HCT116 (cell line): ENCODE data around the gene ABCB8. TPM values are rescaled to one million over a fixed set of nuclear protein-coding genes. Genes with fewer than 3 reads are reported as not detected.
"Not testable (repeated sequence)": the region's sequence is repeated elsewhere in the genome, so short reads cannot be mapped to it uniquely, and the experiment has no call there.

Experiments
- ATAC-seq: fragments of 200-7000 bp; cut with Tn5 transposase; 2 replicates; pipeline ENCODE4 v1.9.1; 2020; ENCODE audit warnings: mild to moderate bottlenecking, moderate library complexity
- BruUV-seq: library from RNA; stranded (reverse); fragments of 400-500 nt; replicated peaks from 2 replicates; lab custom pipeline; 2021; lab: Mats Ljungman, UMichigan
- CTCF ChIA-PET: fragments of 300-600 bp; sonication (Branson Sonifier 250); formaldehyde crosslinking; loops from one replicate; lab custom pipeline; 2021; ENCODE audit warnings: antibody characterized with exemption; lab: Charles Lee
- POLR2A ChIA-PET: fragments of 300-600, 350-600 bp; sonication (Branson Sonifier 250); formaldehyde crosslinking; loops from one replicate; lab custom pipeline; 2021; ENCODE audit warnings: antibody characterized with exemption; lab: Charles Lee
- RAD21 ChIA-PET, 2 experiments: fragments of 300-600 bp; sonication (Branson Sonifier 250); formaldehyde crosslinking; loops; one replicate each; lab custom pipeline; 2023; ENCODE audit warnings: low total read pairs in 2 of 2; ENCODE audit not compliant: uncharacterized antibody in 2 of 2, unreplicated experiment in 2 of 2, low non-redundant PET in 1 of 2; lab: Charles Lee
- DNase-seq: peaks from one replicate; pipeline ENCODE4 v3.0.0-alpha.2; 2010; ENCODE audit warnings: low read depth, low spot score
- H2AFZ ChIP-seq: fragments of 200-600 bp; shearing (Covaris generic), sonication (generic); 2 replicates; pipeline ENCODE4 v1.6.1; 2017; ENCODE audit warnings: low read depth, mixed run types, mixed read lengths, antibody characterized with exemption, low read length; ENCODE audit not compliant: poor library complexity, severe bottlenecking
- H3K27ac ChIP-seq: 2 replicates; pipeline ENCODE4 v1.5.1; 2012; ENCODE audit warnings: low read depth, low read length
- H3K27me3 ChIP-seq: fragments of 200-600 bp; sonication (generic); 2 replicates; pipeline ENCODE4 v1.6.1; 2016; ENCODE audit warnings: mixed run types, low read length, mixed read lengths; ENCODE audit not compliant: insufficient read depth
- H3K36me3 ChIP-seq, 2 experiments: fragments of 200-500 bp in 1 of 2; fragments of 200-600 bp in 1 of 2; sonication (Bioruptor generic) in 1 of 2; sonication (generic) in 1 of 2; 2 replicates each; pipeline versions ENCODE4 v1.5.1 to v1.6.1; 2014 to 2016; ENCODE audit warnings: low read length in 2 of 2, inconsistent platforms in 1 of 2, mixed read lengths in 1 of 2, mixed run types in 1 of 2; ENCODE audit not compliant: insufficient read depth in 2 of 2, control insufficient read depth in 1 of 2
- H3K4me1 ChIP-seq, 2 experiments: fragments of 200-600 bp in 1 of 2; sonication (generic) in 1 of 2; 2 replicates each; pipeline versions ENCODE4 v1.5.1 to v1.6.1; 2012 to 2017; ENCODE audit warnings: low read length in 2 of 2, inconsistent platforms in 1 of 2, mild to moderate bottlenecking in 1 of 2, mixed read lengths in 1 of 2, mixed run types in 1 of 2, moderate library complexity in 1 of 2; ENCODE audit not compliant: insufficient read depth in 2 of 2, control insufficient read depth in 1 of 2
- H3K4me2 ChIP-seq: fragments of 200-600 bp; sonication (generic); 2 replicates; pipeline ENCODE4 v1.6.1; 2017; ENCODE audit warnings: mixed run types, low read length, mixed read lengths
- H3K4me3 ChIP-seq, 2 experiments: fragments of 200-600 bp in 1 of 2; sonication (generic) in 1 of 2; replicated peaks in 1 of 2; 2 replicates each; pipeline ENCODE4 v1.5.1; 2011 to 2016; ENCODE audit warnings: low read length in 2 of 2, control low read depth in 1 of 2, low read depth in 1 of 2, mild to moderate bottlenecking in 1 of 2, mixed read lengths in 1 of 2, mixed run types in 1 of 2
- H3K79me2 ChIP-seq: fragments of 200-600 bp; sonication (generic); 2 replicates; pipeline ENCODE4 v1.6.1; 2017; ENCODE audit warnings: mild to moderate bottlenecking, mixed run types, low read length, moderate library complexity, mixed read lengths; ENCODE audit not compliant: insufficient read depth
- H3K9ac ChIP-seq: fragments of 200-600 bp; sonication (generic); 2 replicates; pipeline ENCODE4 v1.6.1; 2016; ENCODE audit warnings: low read length, mixed read lengths
- H3K9me2 ChIP-seq: fragments of 200-600 bp; sonication (generic), shearing (Covaris generic); 2 replicates; pipeline ENCODE4 v1.6.1; 2017; ENCODE audit warnings: mixed run types, mild to moderate bottlenecking, moderate library complexity; ENCODE audit not compliant: insufficient read depth
- H3K9me3 ChIP-seq, 2 experiments: fragments of 200-500 bp in 1 of 2; fragments of 200-600 bp in 1 of 2; sonication (Bioruptor generic) in 1 of 2; sonication (generic) in 1 of 2; 2 replicates each; pipeline ENCODE4 v1.6.1; 2014 to 2017; ENCODE audit warnings: low read length in 2 of 2, mixed read lengths in 2 of 2, inconsistent platforms in 1 of 2, low read depth in 1 of 2, mild to moderate bottlenecking in 1 of 2, mixed run types in 1 of 2, moderate library complexity in 1 of 2; ENCODE audit not compliant: control insufficient read depth in 1 of 2, insufficient read depth in 1 of 2
- H4K20me1 ChIP-seq: fragments of 200-600 bp; sonication (generic), shearing (Covaris generic); 2 replicates; pipeline ENCODE4 v1.6.1; 2017; ENCODE audit warnings: mixed run types, mild to moderate bottlenecking, moderate library complexity; ENCODE audit not compliant: insufficient read depth
- SIN3A ChIP-seq: IDR thresholded peaks from 2 replicates; pipeline ENCODE4 v1.6.1; 2012; ENCODE audit warnings: low read depth
- SP1 ChIP-seq: IDR thresholded peaks from 2 replicates; pipeline ENCODE4 v1.6.1; 2012; ENCODE audit warnings: low read depth
- ZFX ChIP-seq: fragments of 450-650 bp; IDR thresholded peaks from 2 replicates; pipeline ENCODE4 v1.6.1; 2017
- intact Hi-C: fragments of 100-400 bp; cut with micrococcal nuclease; formaldehyde crosslinking; loops from 2 replicates; pipeline ENCODE4 v1.10.0; 2022
- total RNA-seq: library from RNA; stranded (reverse); gene quantifications from one replicate; pipeline ENCODE4 v1.2.1, GENCODE V29; 2021; ENCODE audit not compliant: unreplicated experiment
- TF ChIP-seq, protein P1 (sequence below): IDR thresholded peaks from 2 replicates; pipeline ENCODE4 v1.6.1; 2012

Gene ABCB8
- total RNA-seq, 1 experiment from 2014 or later = 55.2 TPM

DNA sequence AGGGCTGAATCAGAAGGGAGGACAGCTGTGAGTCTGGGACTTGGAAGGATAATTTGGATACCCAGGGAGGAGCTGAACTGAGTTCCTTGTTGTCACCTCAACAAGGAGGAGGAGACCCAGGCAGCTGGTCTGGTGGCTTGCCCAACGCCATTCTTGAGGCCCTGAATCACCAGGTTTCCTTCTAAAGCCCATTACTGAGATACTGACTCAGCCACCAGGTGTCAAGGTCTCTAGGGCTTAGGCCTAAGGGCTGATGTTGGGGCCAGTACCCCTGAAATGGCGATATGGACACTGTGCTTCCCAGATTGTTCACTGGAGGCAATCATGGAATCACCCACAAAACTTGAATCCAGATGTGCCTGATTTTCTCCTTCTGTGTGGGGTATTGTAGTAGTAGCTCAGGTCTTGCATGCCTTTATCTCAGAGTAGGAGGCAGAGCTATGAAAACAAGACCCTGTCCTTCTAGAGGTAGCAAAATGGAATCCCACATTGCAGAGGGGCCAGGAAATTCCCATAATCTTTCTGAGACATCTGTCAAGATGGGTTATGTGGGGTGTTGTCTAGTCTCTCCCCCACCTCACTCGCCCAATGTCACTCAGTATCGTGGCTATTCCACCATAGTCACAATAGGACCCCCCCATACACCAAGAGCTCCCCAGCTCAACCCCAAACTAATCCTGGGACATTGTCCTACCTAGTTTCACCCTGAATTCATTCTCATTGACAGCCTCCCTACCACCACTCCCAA lies 2.2 kb upstream of the ABCB8 start:
- Histone ChIP-seq H3K9ac (0 out of 2 replicates have a peak overlapping the region, but pooled peaks have one; percentile 19), H3K79me2 (peaks cover 6% of the 10 kb centered on the region), H3K9me3 (no peaks in the 10 kb centered on the region), H4K20me1 (no peaks in the 10 kb centered on the region), H3K36me3 (no peaks in the 10 kb centered on the region), H3K4me1 (peaks cover 6 to 54% of the 10 kb centered on the region in 2 experiments), H3K9me2 (no peaks in the 10 kb centered on the region), H2AFZ (peak overlapping the region; percentile 2), H3K27me3 (no peaks in the 10 kb centered on the region), H3K27ac (no peak overlapping the region), H3K4me3 (no peak overlapping the region), H3K4me2 (peak overlapping the region; percentile 80)
- ChIA-PET RAD21 (no interaction called here), CTCF (interaction anchor here (2.2 to 2.5 kb wide), 2 partner anchors 14 to 17 kb away, joined by 7 read pairs; no protein-coding TSS in a partner anchor), POLR2A (interaction anchor here (1.1 kb wide), 1 partner anchor 36 kb away, joined by 3 read pairs; no protein-coding TSS in a partner anchor)
- no peak for DNase-seq
- ATAC-seq = no peak
- no TSS peak for BruUV-seq
- intact Hi-C loops = loop anchor here (5.0 kb wide), 1 partner anchor 86 kb away; no protein-coding TSS in a partner anchor
- TF ChIP-seq, protein P1, sequence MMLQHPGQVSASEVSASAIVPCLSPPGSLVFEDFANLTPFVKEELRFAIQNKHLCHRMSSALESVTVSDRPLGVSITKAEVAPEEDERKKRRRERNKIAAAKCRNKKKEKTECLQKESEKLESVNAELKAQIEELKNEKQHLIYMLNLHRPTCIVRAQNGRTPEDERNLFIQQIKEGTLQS = no peak
- TF ChIP-seq ZFX (no peak), SIN3A (no peak), SP1 (no peak)

DNA sequence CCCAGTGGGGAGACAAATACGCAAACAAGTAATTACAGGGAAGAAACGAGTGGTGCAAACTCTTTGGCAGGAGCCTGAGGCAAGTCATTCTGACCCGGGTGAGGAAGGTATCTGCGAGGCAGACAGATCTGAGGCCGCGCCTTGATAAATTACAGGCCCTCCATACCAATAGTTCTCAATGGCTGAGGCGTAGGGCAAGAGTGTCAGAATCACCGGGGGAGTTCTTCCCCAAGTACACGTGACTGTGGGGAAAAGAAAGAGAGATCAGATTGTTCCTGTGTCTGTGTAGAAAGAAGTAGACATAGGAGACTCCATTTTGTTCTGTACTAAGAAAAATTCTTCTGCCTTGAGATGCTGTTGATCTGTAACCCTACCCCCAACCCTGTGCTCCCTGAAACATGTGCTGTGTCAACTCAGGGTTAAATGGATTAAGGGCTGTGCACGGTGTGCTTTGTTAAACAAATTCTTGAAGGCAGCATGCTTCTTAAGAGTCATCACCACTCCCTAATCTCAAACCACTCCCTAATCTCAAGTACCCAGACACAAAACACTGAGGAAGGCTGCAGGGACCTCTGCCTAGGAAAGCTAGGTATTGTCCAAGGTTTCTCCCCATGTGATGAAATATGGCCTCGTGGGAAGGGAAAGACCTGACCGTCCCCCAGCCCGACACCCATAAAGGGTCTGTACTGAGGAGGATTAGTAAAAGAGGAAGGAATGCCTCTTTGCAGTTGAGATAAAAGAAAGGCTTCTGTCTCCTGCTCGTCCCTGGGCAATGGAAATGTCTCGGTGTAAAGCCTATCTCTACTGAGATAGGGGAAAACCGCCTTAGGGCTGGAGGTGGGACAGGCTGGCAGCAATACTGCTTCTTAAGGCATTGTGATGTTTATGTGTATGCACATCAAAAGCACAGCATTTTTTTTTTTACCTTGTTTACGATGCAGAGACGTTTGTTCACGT lies 1.2 kb upstream of the ABCB8 start:
- RAD21 ChIA-PET = interaction anchor here in 1 of 2 experiments (1.2 kb wide), 1 partner anchor 62 kb away, joined by 4 read pairs; no protein-coding TSS in a partner anchor
- CTCF ChIA-PET = interaction anchor here (1.5 kb wide), 2 partner anchors 8 to 36 kb away, joined by 6 to 33 read pairs; partner anchors contain the start of gene NOS3
- not testable (repeated sequence) for DNase-seq, H3K27me3 ChIP-seq, H3K36me3 ChIP-seq, H4K20me1 ChIP-seq, H3K27ac ChIP-seq, H3K9me3 ChIP-seq, H3K79me2 ChIP-seq, ATAC-seq, H3K9me2 ChIP-seq, BruUV-seq
- H3K9ac ChIP-seq = peak overlapping the region; percentile 77; the same call in 1 of the 2 replicates
- H3K4me2 ChIP-seq = peak overlapping the region; percentile 80
- intact Hi-C loops = loop anchor here (5.0 kb wide), 1 partner anchor 85 kb away; no protein-coding TSS in a partner anchor
- H3K4me1 ChIP-seq = peaks cover 6 to 54% of the 10 kb centered on the region in 2 experiments
- POLR2A ChIA-PET = interaction anchor here (0.8 to 2.0 kb wide), 8 partner anchors 8 to 200 kb away, joined by 3 to 11 read pairs (median 4); partner anchors contain the start of gene ABCF2
- H3K4me3 ChIP-seq = peak overlapping the region in 1 of 2 experiments; percentile 72; a peak in 1 of 4 replicates
- H2AFZ ChIP-seq = peak overlapping the region; percentile 2

DNA sequence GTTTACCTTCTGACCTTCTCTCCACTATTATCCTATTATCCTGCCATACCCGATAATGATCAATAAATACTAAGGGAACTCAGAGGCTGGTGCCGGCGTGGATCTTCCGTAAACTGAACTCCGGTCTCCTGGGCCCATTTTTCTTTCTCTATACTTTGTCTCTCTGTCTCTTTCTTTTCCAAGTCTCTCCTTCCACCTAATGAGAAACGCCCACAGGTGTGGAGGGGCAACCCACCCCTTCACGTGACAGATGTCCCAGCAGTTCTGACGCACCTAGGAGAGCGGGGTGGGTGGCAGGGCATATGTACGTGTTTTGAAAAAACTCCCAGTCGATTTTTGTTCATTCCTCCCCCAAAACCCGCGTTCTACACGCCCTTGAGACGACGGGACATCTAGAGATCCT lies 521 bp upstream of the ABCB8 start:
- not testable (repeated sequence) for H3K79me2 ChIP-seq, H3K36me3 ChIP-seq, H3K9me2 ChIP-seq, H3K9me3 ChIP-seq, H4K20me1 ChIP-seq, H3K27me3 ChIP-seq, DNase-seq, H2AFZ ChIP-seq
- BruUV-seq = TSS peak; percentile 74
- Histone ChIP-seq H3K4me2 (peak overlapping the region; percentile 80), H3K4me3 (peak overlapping the region; percentile 13 to 72), H3K27ac (peak overlapping the region; percentile 26), H3K9ac (peak overlapping the region; percentile 77), H3K4me1 (peaks cover 6 to 56% of the 10 kb centered on the region in 2 experiments)
- POLR2A ChIA-PET = interaction anchor here (0.8 to 2.0 kb wide), 10 partner anchors 9 to 200 kb away, joined by 3 to 11 read pairs (median 4); partner anchors contain the start of gene ABCF2
- RAD21 ChIA-PET = interaction anchor here in 1 of 2 experiments (0.7 to 1.2 kb wide), 3 partner anchors 35 to 62 kb away, joined by 3 to 4 read pairs (median 3); no protein-coding TSS in a partner anchor
- CTCF ChIA-PET = interaction anchor here (0.9 to 1.6 kb wide), 10 partner anchors 8 to 151 kb away, joined by 4 to 33 read pairs (median 6); partner anchors contain the start of gene NOS3
- peak; percentile 1 for ATAC-seq
- intact Hi-C loops = loop anchor here (1.0 to 5.0 kb wide), 2 partner anchors 31 to 85 kb away; no protein-coding TSS in a partner anchor
